ENCODE data around the gene EPHB1.

EPHB1 gene

DNA sequence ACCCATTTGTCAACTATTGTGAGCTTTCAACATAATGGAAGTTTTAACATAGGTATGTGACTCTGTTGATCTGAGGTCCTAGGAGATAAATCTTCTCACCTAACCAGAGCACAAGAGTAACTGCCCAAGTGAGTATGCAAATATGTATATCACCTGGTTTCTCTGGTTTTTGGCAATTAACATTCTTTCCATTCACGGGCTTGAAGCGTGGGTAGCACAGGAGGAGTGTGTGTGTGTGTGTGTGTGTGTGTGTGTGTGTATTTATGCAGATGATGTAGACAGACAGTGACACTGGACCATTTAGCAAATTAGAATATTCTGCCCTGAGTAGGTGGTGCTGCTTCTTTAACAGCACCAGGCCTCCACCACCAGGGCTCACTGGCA lies 15.0 kb downstream of the EPHB1 start:
- DNase-seq: no peak

DNA sequence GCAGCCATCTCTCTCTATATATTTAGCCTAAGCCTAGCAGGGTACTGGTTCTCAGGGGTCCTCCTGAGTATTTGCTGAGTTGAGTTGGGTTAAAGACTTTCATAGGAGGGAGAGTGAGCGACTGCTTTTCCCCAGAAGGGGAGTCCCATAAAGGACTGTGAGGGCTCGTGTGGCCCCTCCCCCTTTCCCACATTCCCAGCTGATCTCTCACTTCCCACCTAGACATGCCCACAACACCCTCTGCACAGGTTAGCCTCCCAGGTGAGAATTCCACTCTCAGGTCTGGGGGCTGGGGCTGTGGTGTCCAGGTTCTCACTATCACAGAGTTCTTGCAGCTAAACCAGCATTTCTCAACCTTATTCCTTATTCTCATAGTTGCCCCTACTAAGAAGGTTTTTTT lies 15.8 kb downstream of the EPHB1 start:
- DNase-seq: no peak

DNA sequence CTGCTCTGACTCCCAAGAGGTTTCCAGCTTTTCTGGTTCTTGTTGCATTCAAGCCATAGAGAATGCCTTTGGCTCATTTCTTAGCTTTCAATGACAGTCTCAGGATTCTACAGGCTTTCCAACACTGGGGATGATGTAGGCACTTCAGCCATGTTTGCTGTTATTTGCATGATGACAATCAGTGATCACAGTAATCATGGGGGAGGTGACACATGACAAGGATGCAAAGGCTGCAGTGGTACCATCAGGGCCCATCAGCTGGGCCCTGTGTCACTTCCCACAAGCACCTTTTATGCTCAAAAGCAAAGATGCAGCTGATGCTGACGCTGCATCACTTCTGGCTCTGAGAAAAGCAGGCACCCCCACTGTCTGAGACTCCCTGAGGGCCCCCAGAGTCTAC lies 18.6 kb downstream of the EPHB1 start:
- no peak for DNase-seq

DNA sequence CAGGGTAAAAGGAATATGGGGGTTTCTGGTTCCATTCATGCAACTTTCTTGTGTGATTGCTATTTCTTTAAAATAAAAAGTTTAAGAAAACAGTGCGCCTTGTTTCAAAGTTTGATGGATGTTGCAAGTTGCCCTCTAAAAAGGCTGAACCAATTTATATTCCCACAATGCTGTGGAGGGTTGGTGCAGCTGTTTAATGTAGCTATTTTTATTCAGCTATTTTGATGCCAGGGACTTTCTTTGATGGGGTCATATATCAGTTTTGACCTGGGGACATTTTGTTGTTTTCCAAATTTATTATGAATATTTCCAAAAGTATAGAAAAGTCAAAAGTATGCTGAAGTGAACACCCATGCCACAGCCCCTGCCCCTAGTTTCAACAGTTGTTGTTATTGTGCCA lies 20.5 kb downstream of the EPHB1 start:
- DNase-seq: no peak

DNA sequence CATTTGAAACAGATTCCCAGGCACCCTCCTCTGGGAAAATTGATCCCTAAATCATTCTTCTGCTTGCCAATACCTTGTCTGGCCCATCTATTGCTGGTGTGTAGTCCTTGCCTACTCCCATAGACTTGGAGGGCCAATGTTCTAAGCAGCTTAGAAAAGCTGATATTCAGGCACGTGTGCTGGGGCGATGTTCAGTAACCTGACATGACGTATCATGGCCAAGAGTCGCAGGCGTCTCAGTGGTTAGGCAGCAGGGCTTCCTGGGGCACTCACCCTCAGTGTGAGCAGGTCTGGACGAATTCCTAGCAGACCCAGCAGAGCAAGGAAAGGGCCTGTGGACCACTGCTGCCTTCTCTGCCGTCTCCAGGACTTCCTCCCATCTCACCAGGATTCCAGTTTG lies 21.6 kb downstream of the EPHB1 start:
- DNase-seq: no peak

DNA sequence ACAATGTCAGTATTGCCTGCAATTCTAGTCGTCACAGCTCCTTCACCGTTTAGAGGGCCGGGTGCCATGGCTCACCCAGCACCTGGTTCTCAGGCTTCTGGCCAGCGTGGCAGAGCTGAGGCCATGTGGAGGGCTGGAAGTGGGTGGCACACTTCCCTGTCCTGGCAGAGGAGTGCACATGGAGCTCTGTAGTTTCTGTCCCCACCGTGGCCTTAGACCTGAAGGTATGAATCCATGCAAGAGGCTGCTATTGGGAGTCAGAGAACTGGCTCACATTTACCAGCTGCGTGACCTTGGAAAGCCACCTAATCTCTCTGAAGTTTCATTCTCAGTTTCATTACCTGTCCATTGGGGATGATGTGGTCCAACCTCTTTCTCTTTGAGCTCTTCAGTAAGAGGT lies 22.2 kb downstream of the EPHB1 start:
- DNase-seq: no peak

DNA sequence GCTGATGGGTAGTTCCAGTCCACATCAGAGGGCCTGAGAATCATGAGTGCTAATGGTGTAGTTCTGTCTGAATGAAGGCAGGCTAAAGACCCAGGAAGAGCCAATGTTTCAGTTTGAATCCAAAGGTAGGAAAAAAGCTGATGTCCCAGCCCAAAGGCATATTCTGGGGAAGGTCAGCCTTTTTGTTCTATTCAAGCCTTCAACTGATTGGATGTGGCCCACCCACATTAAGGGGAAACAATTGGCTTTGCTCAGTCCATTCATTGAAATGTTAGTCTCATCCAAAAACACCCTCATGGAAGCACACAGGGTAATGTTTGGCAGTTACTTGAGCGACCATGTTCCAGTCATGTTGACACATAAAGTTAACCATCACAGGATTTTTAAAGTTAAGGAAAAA lies 25.9 kb downstream of the EPHB1 start:
- DNase-seq: no peak

DNA sequence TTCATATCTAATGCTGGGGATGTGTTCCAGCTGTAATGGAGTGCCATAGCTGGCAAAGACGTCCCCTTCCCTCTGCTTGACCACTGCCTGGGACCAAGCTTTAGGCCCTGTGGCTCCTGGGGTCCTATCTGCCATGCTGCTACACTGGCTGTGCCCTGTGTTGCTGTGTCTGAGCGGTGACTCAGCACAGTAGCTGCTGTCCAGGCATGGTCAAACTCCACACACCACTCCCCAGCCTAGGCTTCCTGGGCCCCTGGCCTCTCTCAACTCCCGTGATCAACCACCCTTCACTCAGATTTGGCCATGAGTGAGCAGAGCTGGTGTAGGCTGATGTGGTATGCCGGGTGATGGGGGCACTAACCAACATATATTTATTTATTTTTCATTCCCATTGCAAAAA lies 27.0 kb downstream of the EPHB1 start:
- DNase-seq: no peak

DNA sequence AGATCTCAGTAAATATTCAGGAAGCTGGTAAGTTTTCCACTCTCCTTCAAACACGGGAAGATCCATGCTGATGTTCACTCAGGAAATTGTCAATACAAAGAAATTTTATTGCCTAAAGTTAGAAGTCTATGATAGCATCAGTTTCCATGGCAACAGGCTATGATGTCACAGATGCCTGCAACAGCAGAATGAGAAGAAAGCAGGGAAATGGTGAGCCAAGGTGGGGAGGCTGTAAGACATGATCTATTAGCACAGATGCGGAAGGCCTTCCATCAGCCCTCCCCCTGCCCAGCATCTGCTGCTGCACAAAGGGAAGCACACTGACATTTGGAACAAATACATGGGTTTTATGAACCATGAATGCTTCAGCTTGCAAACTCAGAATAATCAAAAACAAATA lies 28.6 kb downstream of the EPHB1 start:
- no peak for DNase-seq

DNA sequence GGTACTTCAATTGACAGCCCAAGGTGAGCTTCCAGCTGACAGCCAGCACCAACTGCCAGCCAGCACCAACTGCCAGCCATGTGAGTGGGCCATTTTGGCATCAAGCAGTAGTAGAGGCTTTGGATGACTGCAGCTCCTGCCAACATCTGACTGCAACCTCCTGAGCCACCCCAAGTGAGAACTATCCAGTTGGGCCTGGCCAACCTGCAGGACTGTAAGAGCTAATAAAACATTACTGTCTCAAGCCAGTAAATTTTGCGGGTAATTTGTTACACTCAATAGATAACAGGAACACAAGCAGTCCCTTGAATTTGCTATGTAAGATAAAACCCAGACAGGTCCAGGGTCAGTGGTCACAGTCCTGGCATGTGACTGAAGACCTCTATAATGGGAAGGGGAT lies 29.7 kb downstream of the EPHB1 start:
- no peak for DNase-seq

DNA sequence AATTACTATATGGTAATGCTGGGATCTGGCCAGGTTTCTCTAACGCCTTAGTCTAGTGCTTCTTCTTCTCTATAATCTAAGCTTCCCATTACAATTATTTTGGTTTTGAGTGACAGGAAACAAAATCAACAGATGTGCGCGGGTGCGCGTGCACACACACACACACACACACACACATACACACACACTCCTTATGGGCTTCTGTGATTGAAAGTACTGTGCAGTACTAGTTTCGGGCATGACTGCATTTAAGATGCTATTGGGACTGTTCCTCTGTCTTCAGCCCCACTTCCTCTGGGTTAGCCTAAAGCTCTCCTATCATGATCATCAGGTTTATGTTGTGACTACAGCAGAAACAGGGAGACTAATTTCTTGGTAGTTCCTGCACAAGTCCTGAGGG lies 32.2 kb downstream of the EPHB1 start:
- DNase-seq: no peak

DNA sequence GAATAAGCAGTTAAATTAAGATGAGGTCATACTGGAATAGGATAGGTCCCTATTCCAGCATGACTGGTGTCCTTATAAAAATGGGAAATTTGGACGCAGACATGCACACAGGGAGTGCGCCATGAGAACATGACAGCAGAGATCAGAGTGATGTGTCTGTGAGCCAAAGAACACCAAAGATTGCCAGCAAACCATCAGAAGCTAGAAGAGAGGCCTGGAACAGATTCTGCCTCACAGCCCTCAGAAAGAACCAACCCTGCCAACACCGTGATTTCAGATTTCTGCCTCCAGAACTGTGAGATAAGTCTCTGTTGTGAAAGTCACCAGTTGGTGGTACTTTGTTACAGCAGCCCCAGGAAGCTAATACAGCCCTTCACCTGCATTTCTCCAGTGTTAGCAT lies 34.7 kb downstream of the EPHB1 start:
- DNase-seq: no peak

DNA sequence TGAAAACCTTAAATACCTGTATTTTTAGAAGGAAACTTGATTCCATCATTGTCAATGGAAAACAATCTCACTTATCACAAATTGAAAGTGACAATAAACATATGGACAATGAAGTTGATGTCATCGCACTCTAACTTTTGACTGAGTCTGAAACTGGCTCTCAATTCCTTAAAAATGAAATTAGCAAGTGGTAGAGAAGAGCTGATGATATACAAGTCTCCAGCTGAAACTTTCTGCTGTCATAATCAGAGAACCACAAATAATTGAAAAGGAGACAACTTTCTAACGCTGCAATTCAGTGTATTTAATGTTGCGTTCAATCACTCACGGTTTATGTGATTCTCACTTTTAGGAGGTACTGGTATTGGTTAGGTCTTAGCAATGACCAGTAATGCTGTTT lies 37.5 kb downstream of the EPHB1 start:
- no peak for DNase-seq

DNA sequence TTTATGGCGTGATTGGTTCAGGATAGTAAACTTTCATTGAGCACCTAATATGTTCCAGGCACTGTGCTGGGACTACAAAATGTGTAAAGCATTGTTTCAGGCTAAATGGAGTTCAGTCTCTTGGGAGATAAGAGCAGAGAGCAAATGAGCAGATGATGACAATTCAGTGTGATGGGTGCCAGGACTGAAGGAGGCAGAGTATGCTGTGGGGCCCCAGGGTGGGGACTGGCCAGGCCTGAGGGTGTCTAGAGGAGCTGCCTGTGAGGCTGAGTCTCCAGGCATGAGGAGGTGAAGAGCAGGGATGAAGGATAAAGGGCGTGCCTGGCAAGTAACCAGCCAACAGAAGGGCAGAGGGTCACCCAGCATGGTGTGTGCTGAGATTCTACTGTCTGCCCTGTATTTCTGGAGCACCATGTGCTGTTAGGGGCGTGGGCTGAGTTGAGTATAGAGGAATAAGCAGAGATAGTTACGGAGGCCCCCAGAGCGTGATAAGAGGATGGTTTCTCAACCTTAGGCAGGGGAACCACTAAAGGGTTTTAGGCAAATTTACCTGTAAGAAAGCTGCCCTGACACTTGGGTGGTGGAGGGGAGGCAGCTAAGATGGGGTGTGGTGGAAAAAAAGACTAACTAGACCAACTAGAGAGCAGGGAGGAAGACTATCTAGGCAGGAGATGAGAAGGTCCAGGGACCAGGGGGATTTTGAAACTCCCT lies 38.5 kb downstream of the EPHB1 start:
- no peak for DNase-seq

DNA sequence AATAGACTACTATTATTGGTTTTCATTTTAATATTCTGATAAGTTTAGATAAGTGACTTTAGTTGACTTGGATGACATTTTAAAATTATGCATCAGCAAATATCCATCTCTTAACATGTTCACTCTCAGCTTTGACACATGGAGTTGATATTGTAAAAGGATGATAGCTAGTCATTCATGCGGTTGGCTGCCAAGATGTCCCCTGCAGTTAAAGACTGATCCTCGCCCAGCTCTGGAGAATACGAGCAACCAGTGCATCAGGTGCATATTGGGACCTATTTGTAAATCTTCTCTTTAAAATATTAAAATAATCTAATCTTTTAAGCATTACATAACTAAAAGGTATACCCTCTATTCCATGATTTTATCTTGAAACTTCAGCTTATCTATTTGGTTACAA lies 41.9 kb downstream of the EPHB1 start:
- DNase-seq: no peak

DNA sequence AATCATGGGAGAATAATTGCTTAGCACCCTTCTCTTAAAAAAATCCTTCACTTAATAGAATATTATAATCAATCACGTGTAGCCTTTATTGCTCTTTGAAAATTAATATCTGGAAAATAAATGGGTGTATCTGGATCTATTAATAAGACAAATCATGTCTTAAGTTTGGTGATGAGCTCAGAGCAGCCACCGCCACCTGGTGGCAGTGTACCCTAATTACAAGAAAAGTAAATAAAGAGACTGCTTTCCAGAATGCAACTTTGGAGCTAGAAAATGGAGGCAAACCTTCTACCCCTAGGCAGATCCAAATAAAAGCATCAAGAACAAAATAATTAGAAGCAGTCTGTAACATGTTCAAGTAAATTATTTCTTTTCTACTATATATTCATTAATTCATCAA lies 43.5 kb downstream of the EPHB1 start:
- no peak for DNase-seq

DNA sequence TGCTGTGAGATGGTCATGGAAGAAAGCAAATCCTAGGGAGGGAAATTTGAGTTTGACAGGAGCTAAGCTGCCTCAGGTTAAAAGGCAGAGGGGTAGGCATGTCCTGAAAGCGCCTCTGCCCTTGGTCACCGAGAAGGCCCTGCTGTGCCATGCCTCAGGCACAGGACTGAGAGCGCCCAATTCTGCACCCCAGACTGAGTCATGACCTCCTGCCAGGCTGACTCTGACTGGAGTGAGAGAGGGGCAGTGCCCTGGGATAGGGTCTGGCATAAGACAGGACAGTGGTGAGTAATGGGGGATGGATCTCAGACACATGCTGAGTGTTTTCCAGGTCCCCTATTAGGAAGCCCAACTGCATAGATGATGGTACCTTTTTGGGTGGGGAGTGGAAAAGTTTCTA lies 44.4 kb downstream of the EPHB1 start:
- DNase-seq: no peak

DNA sequence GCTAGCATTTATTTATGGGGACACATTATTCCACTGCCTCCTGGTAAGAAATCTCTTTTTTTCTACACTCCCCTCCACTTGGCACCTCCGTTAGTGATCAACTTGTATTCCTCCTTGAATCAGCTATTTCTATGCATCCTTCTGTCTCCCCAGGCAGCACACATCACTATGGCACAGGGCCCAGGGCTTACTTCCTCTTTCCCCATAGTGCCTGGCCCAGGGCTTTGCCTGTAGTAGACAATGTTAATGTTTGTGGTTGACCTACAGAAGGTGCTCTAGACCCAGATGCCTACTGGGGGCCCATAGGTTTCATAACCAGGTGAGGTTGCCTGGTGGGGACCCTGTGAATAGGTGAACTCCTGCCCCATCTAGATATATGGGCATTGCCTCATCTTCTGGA lies 44.9 kb downstream of the EPHB1 start:
- no peak for DNase-seq

DNA sequence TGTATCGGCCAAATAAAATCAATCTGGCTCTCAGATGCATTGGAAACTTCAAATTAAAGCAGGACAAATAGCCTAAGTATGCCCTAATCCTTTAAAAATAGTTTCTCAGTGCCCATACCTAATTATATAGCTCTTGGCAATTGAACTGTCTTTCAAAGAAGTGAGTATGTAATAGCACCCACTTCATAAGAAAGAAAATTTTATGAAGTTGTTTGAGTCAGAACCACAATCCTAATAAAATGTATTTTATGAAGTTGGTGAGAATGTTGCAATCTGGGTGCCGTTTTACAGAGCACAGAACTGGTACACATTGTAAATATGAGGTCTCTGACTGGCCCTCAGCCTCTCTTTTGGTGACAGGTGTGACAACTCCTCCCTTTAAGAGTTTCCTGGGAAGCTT lies 45.4 kb downstream of the EPHB1 start:
- DNase-seq: no peak

DNA sequence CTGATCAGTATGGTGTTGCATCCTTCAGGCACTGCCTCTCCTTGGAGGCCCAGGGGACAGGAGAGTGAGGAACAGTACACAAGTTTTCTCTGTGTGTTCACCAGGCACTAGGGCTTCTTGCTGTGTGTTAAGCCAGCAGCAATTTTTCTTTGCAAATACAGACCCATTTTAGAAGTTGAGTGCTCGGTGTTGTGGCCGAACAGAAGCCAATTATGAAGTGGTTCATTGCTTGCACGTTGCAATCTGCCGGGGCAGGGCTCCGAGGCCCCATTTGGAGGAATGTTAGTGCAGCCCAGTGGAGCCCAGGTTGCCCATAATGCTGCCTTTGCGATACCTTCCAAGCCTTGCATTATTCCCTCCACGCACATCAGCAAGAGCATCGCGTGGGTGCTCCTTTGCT lies 51.0 kb downstream of the EPHB1 start:
- DNase-seq: no peak

DNA sequence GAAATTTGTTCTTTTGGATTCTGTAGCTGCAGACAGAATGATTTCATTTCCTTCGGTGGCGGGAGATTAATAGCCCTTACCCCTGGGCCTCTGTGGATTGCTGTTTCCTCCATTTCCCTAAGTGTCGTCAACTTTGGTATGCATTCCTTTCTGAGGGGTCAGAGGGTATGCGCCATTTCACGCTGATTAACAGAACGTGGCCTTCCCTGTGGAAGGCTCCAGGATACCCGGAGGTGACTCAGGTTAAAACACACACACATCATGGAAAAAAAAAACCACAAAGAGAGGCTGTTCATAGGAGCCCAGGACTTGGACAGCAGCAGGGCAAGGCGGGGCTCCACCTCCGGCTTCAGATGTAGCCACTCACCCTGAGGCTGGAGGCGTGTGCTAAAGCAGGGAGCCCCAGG lies 51.9 kb downstream of the EPHB1 start:
- no peak for DNase-seq

DNA sequence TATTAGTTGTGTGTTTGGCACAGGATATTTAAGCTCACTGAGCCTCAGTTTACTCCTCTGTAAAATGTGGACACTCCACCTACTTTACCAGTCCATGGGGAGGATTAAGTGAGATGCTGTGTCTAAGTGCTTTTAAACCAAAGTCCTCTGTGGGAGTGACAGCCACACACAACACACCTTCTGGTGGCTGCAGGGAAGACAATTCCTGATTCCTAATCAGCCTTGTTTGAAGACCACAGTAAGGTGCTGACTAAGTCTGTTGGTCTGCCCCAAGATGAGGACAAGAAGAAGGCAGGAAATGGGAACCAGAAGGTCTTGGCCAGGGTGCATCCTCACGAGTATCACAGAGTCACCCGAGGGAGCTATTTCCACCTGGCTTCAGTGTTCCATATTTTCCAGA lies 52.3 kb downstream of the EPHB1 start:
- DNase-seq: no peak

DNA sequence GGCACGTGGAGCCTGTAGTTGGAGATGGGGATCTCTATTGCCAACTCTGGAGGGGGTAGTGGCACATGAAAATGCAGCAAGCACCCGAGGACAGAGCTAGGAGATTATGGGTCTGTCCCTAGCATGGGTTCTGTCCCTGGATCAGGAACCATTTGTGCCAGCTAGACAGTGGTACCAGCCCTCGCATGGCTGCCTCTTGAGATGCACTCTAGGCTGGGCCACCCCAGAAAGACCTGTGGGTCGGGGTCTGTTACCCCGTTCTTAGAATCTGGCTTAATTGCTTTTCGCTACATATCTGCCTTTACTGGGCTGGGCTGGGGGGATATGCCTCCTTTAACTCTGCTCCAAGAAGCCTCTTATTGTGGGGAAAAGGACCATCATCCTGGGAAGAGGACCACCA lies 54.5 kb downstream of the EPHB1 start:
- no peak for DNase-seq

DNA sequence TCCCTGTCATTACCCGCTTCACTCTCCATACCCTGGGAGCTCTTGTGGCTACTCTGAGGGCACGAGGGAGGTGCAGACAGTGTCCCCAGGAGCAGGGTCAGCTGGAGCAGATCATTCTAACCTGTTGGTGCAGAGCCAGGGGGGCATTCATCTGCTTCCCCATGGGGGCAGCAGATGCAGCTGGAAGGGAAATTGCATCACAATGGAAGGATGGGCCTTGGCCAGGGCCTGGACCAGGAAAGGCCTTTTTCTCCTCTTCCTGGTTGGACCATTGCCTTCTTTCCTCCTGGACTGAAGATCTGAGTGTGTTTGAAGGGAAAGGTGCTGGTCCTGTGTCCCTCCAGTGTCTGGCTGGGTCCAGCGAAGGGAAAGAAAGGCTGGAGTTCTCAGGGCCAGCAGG lies 55.7 kb downstream of the EPHB1 start:
- no peak for DNase-seq

DNA sequence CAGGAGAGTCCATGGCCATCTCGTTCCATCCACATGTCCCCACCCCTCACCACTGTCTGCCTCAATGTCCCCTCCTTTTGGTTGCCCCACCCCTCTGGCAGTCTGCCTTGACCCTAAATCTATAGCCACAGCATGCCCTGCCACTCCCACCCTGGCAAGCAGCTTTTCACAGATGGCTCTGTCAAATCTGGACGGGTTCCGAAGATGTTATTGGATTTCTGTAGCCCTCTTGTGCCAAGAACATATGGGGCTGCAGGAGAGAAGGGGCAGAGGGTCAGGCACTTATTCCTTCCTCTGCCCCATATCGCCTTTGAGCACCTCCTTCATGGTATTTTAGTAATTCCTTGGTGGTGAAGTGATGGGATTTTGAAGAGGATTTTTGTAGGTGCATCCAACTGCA lies 57.1 kb downstream of the EPHB1 start:
- DNase-seq: no peak

DNA sequence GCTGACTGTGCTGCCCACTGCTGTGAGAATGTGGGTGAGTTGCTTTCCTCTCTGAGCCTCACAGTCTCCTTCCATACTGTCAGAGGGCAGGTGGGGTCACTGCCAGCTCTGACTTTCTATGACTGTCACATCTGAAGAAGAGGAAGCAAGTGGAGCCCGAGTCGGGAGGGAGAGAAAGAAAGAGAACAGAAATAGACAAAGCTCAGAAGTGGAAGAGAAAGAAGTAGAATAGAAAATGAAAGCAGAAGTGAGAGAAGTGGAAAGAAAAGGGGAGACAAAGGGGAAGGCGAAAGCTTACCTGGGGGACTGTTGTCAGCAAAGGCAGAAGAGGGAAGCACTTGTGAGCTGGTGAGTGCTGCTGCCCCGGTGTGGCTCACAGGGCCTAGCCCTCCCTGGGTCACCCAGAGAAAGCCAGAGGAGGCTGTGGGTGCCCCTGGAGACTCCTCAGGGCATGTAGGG lies 57.9 kb downstream of the EPHB1 start:
- DNase-seq: no peak

All from GF-D8 (cell line).